ENCODE measurements around the gene FBXO42.

Gene FBXO42

GRCh38 chr1:16351994-16352841, at the start of gene FBXO42:
Gene FBXO42, minus strand, starts transcription at chr1:16352480. Its CDS starts 37,062 bp downstream, at chr1:16315418.
- peak; percentile 97 for DNase-seq

- DNase-seq = no peak
These were observed 46.2 kb upstream of the FBXO42 start for GRCh38 chr1:16398371-16398953.

- DNase-seq = no peak
These were observed 44.8 kb upstream of the FBXO42 start for GRCh38 chr1:16397120-16397519.

GRCh38 chr1:16396591-16396990, 44.3 kb upstream of the FBXO42 start:
- DNase-seq = no peak

GRCh38 chr1:16394977-16395376, 42.7 kb upstream of the FBXO42 start:
- no peak for DNase-seq

GRCh38 chr1:16393570-16394521, 41.6 kb upstream of the FBXO42 start:
- no peak for DNase-seq

- DNase-seq = no peak
These were observed 40.7 kb upstream of the FBXO42 start for GRCh38 chr1:16392740-16393569.

GRCh38 chr1:16391411-16391810, 39.1 kb upstream of the FBXO42 start:
- no peak for DNase-seq

GRCh38 chr1:16387201-16388188, 35.2 kb upstream of the FBXO42 start:
- no peak for DNase-seq

GRCh38 chr1:16386454-16387113, 34.3 kb upstream of the FBXO42 start:
- no peak for DNase-seq

- DNase-seq = no peak
These were observed 33.6 kb upstream of the FBXO42 start for GRCh38 chr1:16385659-16386453.

GRCh38 chr1:16383888-16384287, 31.6 kb upstream of the FBXO42 start:
- no peak for DNase-seq

- no peak for DNase-seq
These were observed 28.6 kb upstream of the FBXO42 start for GRCh38 chr1:16380868-16381267.

GRCh38 chr1:16378443-16378842, 26.2 kb upstream of the FBXO42 start:
- DNase-seq = no peak

- no peak for DNase-seq
These were observed 24.7 kb upstream of the FBXO42 start for GRCh38 chr1:16376971-16377370.

- DNase-seq = no peak
These were observed 23.5 kb upstream of the FBXO42 start for GRCh38 chr1:16375521-16376340.

- DNase-seq = no peak
These were observed 22.0 kb upstream of the FBXO42 start for GRCh38 chr1:16374266-16374665.

GRCh38 chr1:16372535-16373285, 20.4 kb upstream of the FBXO42 start:
- no peak for DNase-seq
